Measurements from ENCODE around the gene GLI3.

The GLI3 gene

GRCh38 chr7:42247301-42247700, 10.3 kb upstream of the GLI3 start:
- Histone ChIP-seq H3K9ac (ENCODE audit: low read depth, low read length) (no peak overlapping the region), H3K27me3 (ENCODE audit: insufficient read depth, low read length, poor library complexity) (peaks cover 4% of the 10 kb centered on the region), H3K9me3 (ENCODE audit: insufficient read depth, low read length, severe bottlenecking) (no peaks in the 10 kb centered on the region), H3K27ac (ENCODE audit: low read length) (no peak overlapping the region), H3K36me3 (ENCODE audit: insufficient read depth, low read length) (no peaks in the 10 kb centered on the region), H3K79me2 (ENCODE audit: insufficient read depth, low read length) (no peaks in the 10 kb centered on the region), H3K4me3 (ENCODE audit: low read depth in 1 of 2, low read length in 2 of 2) (no peak overlapping the region), H4K20me1 (ENCODE audit: insufficient read depth, low read length) (no peaks in the 10 kb centered on the region), H3K4me2 (ENCODE audit: insufficient read depth, low read length) (no peak overlapping the region), H3K4me1 (ENCODE audit: insufficient read depth, low read length) (no peaks in the 10 kb centered on the region), H2AFZ (ENCODE audit: low read depth, low read length) (no peak overlapping the region)
- no peak for ATAC-seq (ENCODE audit: insufficient read depth, low read depth)
- TF ChIP-seq EZH2 (IDR thresholded peaks at IDR 0.05; ENCODE audit: borderline replicate concordance, low read depth, low read length, severe bottlenecking), result no peak
- no peak for TF ChIP-seq CTCF (IDR thresholded peaks at IDR 0.05; ENCODE audit: borderline replicate concordance, extremely low read depth, low read length, poor library complexity, severe bottlenecking)
- DNase-seq, result no peak

- DNase-seq, result no peak
- Histone ChIP-seq H3K79me2 (ENCODE audit: insufficient read depth, low read length) (no peaks in the 10 kb centered on the region), H3K9me3 (ENCODE audit: insufficient read depth, low read length, severe bottlenecking) (no peaks in the 10 kb centered on the region), H3K4me1 (ENCODE audit: insufficient read depth, low read length) (no peaks in the 10 kb centered on the region), H3K27me3 (ENCODE audit: insufficient read depth, low read length, poor library complexity) (peaks cover 6% of the 10 kb centered on the region), H4K20me1 (ENCODE audit: insufficient read depth, low read length) (no peaks in the 10 kb centered on the region), H3K4me3 (ENCODE audit: low read depth in 1 of 2, low read length in 2 of 2) (no peak overlapping the region), H3K9ac (ENCODE audit: low read depth, low read length) (no peak overlapping the region), H2AFZ (ENCODE audit: low read depth, low read length) (no peak overlapping the region), H3K36me3 (ENCODE audit: insufficient read depth, low read length) (no peaks in the 10 kb centered on the region), H3K4me2 (ENCODE audit: insufficient read depth, low read length) (no peak overlapping the region), H3K27ac (ENCODE audit: low read length) (no peak overlapping the region)
- no peak for ATAC-seq (ENCODE audit: insufficient read depth, low read depth)
- TF ChIP-seq CTCF (IDR thresholded peaks at IDR 0.05; ENCODE audit: borderline replicate concordance, extremely low read depth, low read length, poor library complexity, severe bottlenecking) (no peak), EZH2 (IDR thresholded peaks at IDR 0.05; ENCODE audit: borderline replicate concordance, low read depth, low read length, severe bottlenecking) (no peak)
Observed at GRCh38 chr7:42244828-42245227, 7.8 kb upstream of the GLI3 start.

- no peak overlapping the region for H3K27ac ChIP-seq (ENCODE audit: low read length)
- ATAC-seq (ENCODE audit: insufficient read depth, low read depth), result no peak
- DNase-seq, result no peak
- peaks cover 7% of the 10 kb centered on the region for H3K4me1 ChIP-seq (ENCODE audit: insufficient read depth, low read length)
- H3K27me3 ChIP-seq (ENCODE audit: insufficient read depth, low read length, poor library complexity), result peaks cover 6% of the 10 kb centered on the region
- H4K20me1 ChIP-seq (ENCODE audit: insufficient read depth, low read length), result no peaks in the 10 kb centered on the region
- H3K9ac ChIP-seq (ENCODE audit: low read depth, low read length), result no peak overlapping the region
- no peaks in the 10 kb centered on the region for H3K36me3 ChIP-seq (ENCODE audit: insufficient read depth, low read length)
- H2AFZ ChIP-seq (ENCODE audit: low read depth, low read length), result no peak overlapping the region
- H3K79me2 ChIP-seq (ENCODE audit: insufficient read depth, low read length), result no peaks in the 10 kb centered on the region
- H3K9me3 ChIP-seq (ENCODE audit: insufficient read depth, low read length, severe bottlenecking), result no peaks in the 10 kb centered on the region
- H3K4me2 ChIP-seq (ENCODE audit: insufficient read depth, low read length), result no peak overlapping the region
- TF ChIP-seq EZH2 (IDR thresholded peaks at IDR 0.05; ENCODE audit: borderline replicate concordance, low read depth, low read length, severe bottlenecking), result no peak
- TF ChIP-seq CTCF (IDR thresholded peaks at IDR 0.05; ENCODE audit: borderline replicate concordance, extremely low read depth, low read length, poor library complexity, severe bottlenecking), result no peak
- H3K4me3 ChIP-seq (ENCODE audit: low read depth in 1 of 2, low read length in 2 of 2), result no peak overlapping the region
Observed at GRCh38 chr7:42242381-42242780, 5.4 kb upstream of the GLI3 start.

GRCh38 chr7:42241424-42241823, 4.4 kb upstream of the GLI3 start:
- H3K4me1 ChIP-seq (ENCODE audit: insufficient read depth, low read length), result peaks cover 7% of the 10 kb centered on the region
- no peak for TF ChIP-seq CTCF (IDR thresholded peaks at IDR 0.05; ENCODE audit: borderline replicate concordance, extremely low read depth, low read length, poor library complexity, severe bottlenecking)
- no peak for TF ChIP-seq EZH2 (IDR thresholded peaks at IDR 0.05; ENCODE audit: borderline replicate concordance, low read depth, low read length, severe bottlenecking)
- H3K4me2 ChIP-seq (ENCODE audit: insufficient read depth, low read length), result no peak overlapping the region
- H3K9me3 ChIP-seq (ENCODE audit: insufficient read depth, low read length, severe bottlenecking), result no peaks in the 10 kb centered on the region
- ATAC-seq (ENCODE audit: insufficient read depth, low read depth) (no peak), DNase-seq (no peak)
- H3K9ac ChIP-seq (ENCODE audit: low read depth, low read length), result no peak overlapping the region
- no peaks in the 10 kb centered on the region for H4K20me1 ChIP-seq (ENCODE audit: insufficient read depth, low read length)
- no peak overlapping the region for H3K4me3 ChIP-seq (ENCODE audit: low read depth in 1 of 2, low read length in 2 of 2)
- peaks cover 6% of the 10 kb centered on the region for H3K27me3 ChIP-seq (ENCODE audit: insufficient read depth, low read length, poor library complexity)
- H3K36me3 ChIP-seq (ENCODE audit: insufficient read depth, low read length), result no peaks in the 10 kb centered on the region
- no peak overlapping the region for H2AFZ ChIP-seq (ENCODE audit: low read depth, low read length)
- H3K79me2 ChIP-seq (ENCODE audit: insufficient read depth, low read length), result peaks cover 4% of the 10 kb centered on the region
- H3K27ac ChIP-seq (ENCODE audit: low read length), result no peak overlapping the region

Measured in DND-41 (cell line).